GM23338 (cell line): ENCODE measurements around the gene MYO7B.

Experiments used
- CREB1 ChIP-seq: fragments of 250-450 bp; sonication (Bioruptor Pico); IDR thresholded peaks from 2 replicates; pipeline ENCODE4 v1.5.0; 2020; ENCODE audit warnings: low read depth, mild to moderate bottlenecking, moderate library complexity
- CTCF ChIP-seq, 2 experiments: fragments of 200-600 bp in 1 of 2; sonication (generic) in 1 of 2; conservative IDR thresholded peaks; 2 replicates each; pipeline versions ENCODE4 v1.5.1 to v1.6.1; 2016 to 2017; ENCODE audit warnings: antibody characterized with exemption in 2 of 2, low read depth in 2 of 2, mild to moderate bottlenecking in 2 of 2, moderate library complexity in 1 of 2
- EZH2 ChIP-seq: fragments of 200-600 bp; sonication (generic); IDR thresholded peaks from one replicate; pipeline ENCODE4 v1.8.0; 2017; ENCODE audit warnings: antibody characterized with exemption, mild to moderate bottlenecking, low read depth; ENCODE audit not compliant: unreplicated experiment
- EZH2phosphoT487 ChIP-seq: fragments of 200-600 bp; sonication (generic); IDR thresholded peaks from one replicate; pipeline ENCODE4 v1.8.1; 2018; ENCODE audit warnings: antibody characterized with exemption; ENCODE audit not compliant: unreplicated experiment
- POLR2AphosphoS5 ChIP-seq: IDR thresholded peaks from 2 replicates; pipeline ENCODE4 v1.6.1; 2016; ENCODE audit warnings: antibody characterized with exemption, low read depth
- REST ChIP-seq: IDR thresholded peaks from one replicate; pipeline ENCODE4 v1.6.1; 2018; ENCODE audit warnings: antibody characterized with exemption; ENCODE audit not compliant: unreplicated experiment

- TF ChIP-seq EZH2 (no peak), EZH2phosphoT487 (no peak), CTCF (conservative IDR thresholded peaks at IDR 0.05; ENCODE audit: low read depth in 2 of 2) (no peak), REST (no peak), POLR2AphosphoS5 (no peak), CREB1 (no peak)
Measured at GRCh38 chr2:127657232-127657595, 121.7 kb downstream of the MYO7B start.
